ENCODE data around the gene GMDS.

Gene GMDS

DNA sequence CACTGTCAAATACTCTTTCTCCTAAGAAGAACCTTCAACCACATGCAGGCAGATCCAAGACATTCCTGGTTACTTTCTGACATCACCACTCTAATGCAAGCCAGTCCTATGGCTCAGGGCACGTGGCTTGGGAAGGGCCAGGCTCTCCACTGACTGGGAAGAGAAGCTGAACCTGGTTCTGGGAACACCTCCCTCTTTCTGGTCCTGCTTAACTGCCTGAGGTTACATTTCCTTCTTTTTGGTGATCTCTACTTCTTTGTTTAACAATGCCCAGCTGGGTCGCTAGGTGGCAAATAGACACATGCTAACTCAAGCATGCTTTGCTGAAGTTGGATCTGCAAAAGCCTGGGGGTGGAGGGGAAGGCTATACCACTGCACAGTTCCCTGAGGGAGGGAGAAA lies 249.8 kb downstream of the GMDS start:
- no peak overlapping the region for H4K8ac ChIP-seq (ENCODE audit: low read length)
- no peak overlapping the region for H3K4me2 ChIP-seq (ENCODE audit: low read length, poor library complexity, severe bottlenecking)
- peaks cover 3% of the 10 kb centered on the region for H3K4me1 ChIP-seq (ENCODE audit: control insufficient read depth, insufficient read depth, low read depth, low read length)
- H3K4ac ChIP-seq (ENCODE audit: low read depth in 1 of 2, low read length in 2 of 2) = no peak overlapping the region
- no peak overlapping the region for H2AK5ac ChIP-seq (ENCODE audit: low read length, severe bottlenecking)
- H3K9ac ChIP-seq (ENCODE audit: low read length) = no peak overlapping the region
- no peak overlapping the region for H2BK15ac ChIP-seq (ENCODE audit: low read depth, poor library complexity, severe bottlenecking)
- no peak overlapping the region for H2BK120ac ChIP-seq (ENCODE audit: low read depth, low read length)
- H3K9me3 ChIP-seq (ENCODE audit: control insufficient read depth, low read length) = no peaks in the 10 kb centered on the region
- H3K23ac ChIP-seq (ENCODE audit: low read length in 2 of 2) = peak overlapping the region in 1 of 2 experiments; percentile 32
- H3K4me3 ChIP-seq (ENCODE audit: insufficient read depth in 1 of 2, low read depth in 1 of 2, low read length in 2 of 2) = no peak overlapping the region
- no peak overlapping the region for H3K18ac ChIP-seq (ENCODE audit: low read depth in 1 of 2, low read length in 2 of 2)
- no peak overlapping the region for H2BK12ac ChIP-seq (ENCODE audit: low read length in 2 of 2)
- no peak overlapping the region for H4K91ac ChIP-seq (ENCODE audit: low read length)
- no peaks in the 10 kb centered on the region for H3K36me3 ChIP-seq (ENCODE audit: control insufficient read depth in 1 of 2, insufficient read depth in 2 of 2, low read depth in 1 of 2, low read length in 2 of 2)
- no peak overlapping the region for H2AFZ ChIP-seq (ENCODE audit: low read depth, low read length)
- no peak overlapping the region for H3K27ac ChIP-seq (ENCODE audit: low read length, poor library complexity, severe bottlenecking)
- peaks cover 4% of the 10 kb centered on the region for H3K79me1 ChIP-seq (replicated peaks; ENCODE audit: low read length, poor library complexity, severe bottlenecking)
- no peak for DNase-seq
- no peak overlapping the region for H2BK5ac ChIP-seq (ENCODE audit: low read depth, low read length, poor library complexity, severe bottlenecking)
- 47% methylated on average over 2 of the region's 2 CpGs for WGBS
- no peak overlapping the region for H3K14ac ChIP-seq (ENCODE audit: low read length in 2 of 2)
- H3K27me3 ChIP-seq (ENCODE audit: control insufficient read depth in 1 of 2, insufficient read depth in 1 of 2, low read length in 2 of 2) = no peaks in the 10 kb centered on the region

- Histone ChIP-seq H3K36me3 (ENCODE audit: control insufficient read depth in 1 of 2, insufficient read depth in 2 of 2, low read depth in 1 of 2, low read length in 2 of 2) (no peaks in the 10 kb centered on the region), H3K79me1 (replicated peaks; ENCODE audit: low read length, poor library complexity, severe bottlenecking) (peaks cover 4% of the 10 kb centered on the region), H3K4me3 (ENCODE audit: insufficient read depth in 1 of 2, low read depth in 1 of 2, low read length in 2 of 2) (no peak overlapping the region), H3K9me3 (ENCODE audit: control insufficient read depth, low read length) (no peaks in the 10 kb centered on the region), H3K27ac (ENCODE audit: low read length, poor library complexity, severe bottlenecking) (no peak overlapping the region), H3K18ac (ENCODE audit: low read depth in 1 of 2, low read length in 2 of 2) (no peak overlapping the region), H2BK12ac (ENCODE audit: low read length in 2 of 2) (no peak overlapping the region), H4K91ac (ENCODE audit: low read length) (no peak overlapping the region), H2AK5ac (ENCODE audit: low read length, severe bottlenecking) (no peak overlapping the region), H3K23ac (ENCODE audit: low read length in 2 of 2) (no peak overlapping the region), H2BK120ac (ENCODE audit: low read depth, low read length) (no peak overlapping the region), H2BK5ac (ENCODE audit: low read depth, low read length, poor library complexity, severe bottlenecking) (no peak overlapping the region), H3K27me3 (ENCODE audit: control insufficient read depth in 1 of 2, insufficient read depth in 1 of 2, low read length in 2 of 2) (no peaks in the 10 kb centered on the region), H3K9ac (ENCODE audit: low read length) (no peak overlapping the region), H3K4me1 (ENCODE audit: control insufficient read depth, insufficient read depth, low read depth, low read length) (peaks cover 3% of the 10 kb centered on the region), H2AFZ (ENCODE audit: low read depth, low read length) (no peak overlapping the region), H2BK15ac (ENCODE audit: low read depth, poor library complexity, severe bottlenecking) (no peak overlapping the region), H3K14ac (ENCODE audit: low read length in 2 of 2) (peak overlapping the region in 1 of 2 experiments; percentile 56), H3K4me2 (ENCODE audit: low read length, poor library complexity, severe bottlenecking) (no peak overlapping the region), H3K4ac (ENCODE audit: low read depth in 1 of 2, low read length in 2 of 2) (no peak overlapping the region), H4K8ac (ENCODE audit: low read length) (no peak overlapping the region)
- no peak for DNase-seq
- 92% methylated on average over 6 of the region's 6 CpGs for WGBS
Observed at GRCh38 chr6:1993042-1993441, 252.4 kb downstream of the GMDS start.

- DNase-seq = no peak
- no peak overlapping the region for H3K23ac ChIP-seq (ENCODE audit: low read length in 2 of 2)
- no peak overlapping the region for H4K91ac ChIP-seq (ENCODE audit: low read length)
- peaks cover 3% of the 10 kb centered on the region for H3K4me1 ChIP-seq (ENCODE audit: control insufficient read depth, insufficient read depth, low read depth, low read length)
- H2AK5ac ChIP-seq (ENCODE audit: low read length, severe bottlenecking) = no peak overlapping the region
- H4K8ac ChIP-seq (ENCODE audit: low read length) = no peak overlapping the region
- H3K27ac ChIP-seq (ENCODE audit: low read length, poor library complexity, severe bottlenecking) = no peak overlapping the region
- no peak overlapping the region for H3K9ac ChIP-seq (ENCODE audit: low read length)
- 92% methylated on average over 6 of the region's 6 CpGs for WGBS
- H3K18ac ChIP-seq (ENCODE audit: low read depth in 1 of 2, low read length in 2 of 2) = no peak overlapping the region
- no peak overlapping the region for H2AFZ ChIP-seq (ENCODE audit: low read depth, low read length)
- H2BK5ac ChIP-seq (ENCODE audit: low read depth, low read length, poor library complexity, severe bottlenecking) = no peak overlapping the region
- no peaks in the 10 kb centered on the region for H3K36me3 ChIP-seq (ENCODE audit: control insufficient read depth in 1 of 2, insufficient read depth in 2 of 2, low read depth in 1 of 2, low read length in 2 of 2)
- H3K14ac ChIP-seq (ENCODE audit: low read length in 2 of 2) = no peak overlapping the region
- no peak overlapping the region for H3K4me3 ChIP-seq (ENCODE audit: insufficient read depth in 1 of 2, low read depth in 1 of 2, low read length in 2 of 2)
- no peak overlapping the region for H2BK12ac ChIP-seq (ENCODE audit: low read length in 2 of 2)
- H3K4ac ChIP-seq (ENCODE audit: low read depth in 1 of 2, low read length in 2 of 2) = no peak overlapping the region
- no peaks in the 10 kb centered on the region for H3K9me3 ChIP-seq (ENCODE audit: control insufficient read depth, low read length)
- H3K4me2 ChIP-seq (ENCODE audit: low read length, poor library complexity, severe bottlenecking) = no peak overlapping the region
- no peaks in the 10 kb centered on the region for H3K79me1 ChIP-seq (replicated peaks; ENCODE audit: low read length, poor library complexity, severe bottlenecking)
- no peak overlapping the region for H2BK15ac ChIP-seq (ENCODE audit: low read depth, poor library complexity, severe bottlenecking)
- H2BK120ac ChIP-seq (ENCODE audit: low read depth, low read length) = no peak overlapping the region
- no peaks in the 10 kb centered on the region for H3K27me3 ChIP-seq (ENCODE audit: control insufficient read depth in 1 of 2, insufficient read depth in 1 of 2, low read length in 2 of 2)
Observed at GRCh38 chr6:1991332-1991878, 254.0 kb downstream of the GMDS start.

- H3K4me2 ChIP-seq (ENCODE audit: low read length, poor library complexity, severe bottlenecking) = no peak overlapping the region
Observed at GRCh38 chr6:1988843-1989242, 256.6 kb downstream of the GMDS start.

More at GRCh38 chr6:1988843-1989242, 256.6 kb downstream of the GMDS start:
- Histone ChIP-seq H3K79me1 (replicated peaks; ENCODE audit: low read length, poor library complexity, severe bottlenecking) (peaks cover 3% of the 10 kb centered on the region), H4K91ac (ENCODE audit: low read length) (no peak overlapping the region), H3K27me3 (ENCODE audit: control insufficient read depth in 1 of 2, insufficient read depth in 1 of 2, low read length in 2 of 2) (no peaks in the 10 kb centered on the region), H3K36me3 (ENCODE audit: control insufficient read depth in 1 of 2, insufficient read depth in 2 of 2, low read depth in 1 of 2, low read length in 2 of 2) (no peaks in the 10 kb centered on the region), H2BK5ac (ENCODE audit: low read depth, low read length, poor library complexity, severe bottlenecking) (no peak overlapping the region), H3K4me3 (ENCODE audit: insufficient read depth in 1 of 2, low read depth in 1 of 2, low read length in 2 of 2) (no peak overlapping the region), H3K4ac (ENCODE audit: low read depth in 1 of 2, low read length in 2 of 2) (no peak overlapping the region), H3K9ac (ENCODE audit: low read length) (no peak overlapping the region), H2BK12ac (ENCODE audit: low read length in 2 of 2) (no peak overlapping the region), H3K4me1 (ENCODE audit: control insufficient read depth, insufficient read depth, low read depth, low read length) (peaks cover 2% of the 10 kb centered on the region), H3K23ac (ENCODE audit: low read length in 2 of 2) (no peak overlapping the region), H2AFZ (ENCODE audit: low read depth, low read length) (no peak overlapping the region), H4K8ac (ENCODE audit: low read length) (no peak overlapping the region), H2BK15ac (ENCODE audit: low read depth, poor library complexity, severe bottlenecking) (no peak overlapping the region), H2BK120ac (ENCODE audit: low read depth, low read length) (no peak overlapping the region), H3K27ac (ENCODE audit: low read length, poor library complexity, severe bottlenecking) (no peak overlapping the region), H2AK5ac (ENCODE audit: low read length, severe bottlenecking) (no peak overlapping the region), H3K18ac (ENCODE audit: low read depth in 1 of 2, low read length in 2 of 2) (no peak overlapping the region), H3K14ac (ENCODE audit: low read length in 2 of 2) (no peak overlapping the region), H3K9me3 (ENCODE audit: control insufficient read depth, low read length) (peaks cover 1% of the 10 kb centered on the region)
- 96% methylated on average over 3 of the region's 3 CpGs for WGBS
- DNase-seq = no peak

All from mesenchymal stem cell (in vitro differentiated cells and primary cell).